ENCODE data around the gene EFHC1. TPM values are rescaled to one million over a fixed set of nuclear protein-coding genes. Genes with fewer than 3 reads are reported as not detected.

Gene EFHC1
- total RNA-seq, 1 donor: 30.3 TPM

DNA sequence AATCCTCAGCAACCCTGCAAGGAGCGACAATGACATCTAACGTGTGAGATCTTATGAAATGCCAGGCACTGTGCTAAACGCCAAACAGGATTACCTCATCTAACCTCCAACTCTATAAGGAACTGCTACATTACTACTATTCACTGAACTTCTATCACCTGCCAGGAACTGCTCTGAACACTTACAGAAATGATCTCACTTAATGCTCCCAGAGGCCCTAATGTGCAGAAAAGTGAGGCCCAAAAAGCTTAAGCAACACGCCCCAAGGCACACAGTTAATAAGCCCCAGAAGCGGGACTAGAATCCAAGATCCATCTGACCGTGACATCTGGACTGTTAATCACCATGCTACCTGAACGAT, 128.2 kb downstream of the EFHC1 start:
- no peak for DNase-seq (ENCODE audit: low read depth)
- TF ChIP-seq, protein P1, sequence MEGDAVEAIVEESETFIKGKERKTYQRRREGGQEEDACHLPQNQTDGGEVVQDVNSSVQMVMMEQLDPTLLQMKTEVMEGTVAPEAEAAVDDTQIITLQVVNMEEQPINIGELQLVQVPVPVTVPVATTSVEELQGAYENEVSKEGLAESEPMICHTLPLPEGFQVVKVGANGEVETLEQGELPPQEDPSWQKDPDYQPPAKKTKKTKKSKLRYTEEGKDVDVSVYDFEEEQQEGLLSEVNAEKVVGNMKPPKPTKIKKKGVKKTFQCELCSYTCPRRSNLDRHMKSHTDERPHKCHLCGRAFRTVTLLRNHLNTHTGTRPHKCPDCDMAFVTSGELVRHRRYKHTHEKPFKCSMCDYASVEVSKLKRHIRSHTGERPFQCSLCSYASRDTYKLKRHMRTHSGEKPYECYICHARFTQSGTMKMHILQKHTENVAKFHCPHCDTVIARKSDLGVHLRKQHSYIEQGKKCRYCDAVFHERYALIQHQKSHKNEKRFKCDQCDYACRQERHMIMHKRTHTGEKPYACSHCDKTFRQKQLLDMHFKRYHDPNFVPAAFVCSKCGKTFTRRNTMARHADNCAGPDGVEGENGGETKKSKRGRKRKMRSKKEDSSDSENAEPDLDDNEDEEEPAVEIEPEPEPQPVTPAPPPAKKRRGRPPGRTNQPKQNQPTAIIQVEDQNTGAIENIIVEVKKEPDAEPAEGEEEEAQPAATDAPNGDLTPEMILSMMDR (IDR thresholded peaks at IDR 0.05; ENCODE audit: insufficient read depth, low read length): no peak
- H3K4me3 ChIP-seq (ENCODE audit: low read depth, low read length): no peak overlapping the region

DNA sequence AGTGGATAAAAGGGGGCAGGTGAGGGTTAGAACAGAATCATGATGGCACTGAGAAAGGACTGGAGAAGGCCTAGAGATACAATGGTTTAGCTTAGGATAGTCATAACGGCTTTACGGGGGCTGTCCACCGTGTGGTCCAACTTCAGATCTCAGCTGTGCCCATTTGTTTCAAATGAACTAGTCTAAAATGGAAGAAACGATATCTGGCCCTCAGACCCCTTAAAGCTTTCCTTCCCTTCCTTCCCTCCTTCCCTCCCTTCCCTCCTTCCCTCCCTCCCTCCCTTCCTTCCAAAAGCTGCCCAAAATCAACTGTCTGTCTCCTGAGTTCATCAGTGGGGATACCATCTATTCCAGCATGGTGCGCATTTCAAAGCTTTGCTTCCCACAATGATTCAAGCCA, 128.9 kb downstream of the EFHC1 start:
- no peak overlapping the region for H3K4me3 ChIP-seq (ENCODE audit: low read depth, low read length)
- TF ChIP-seq, protein P1 (IDR thresholded peaks at IDR 0.05; ENCODE audit: insufficient read depth, low read length): no peak
- DNase-seq (ENCODE audit: low read depth): no peak

DNA sequence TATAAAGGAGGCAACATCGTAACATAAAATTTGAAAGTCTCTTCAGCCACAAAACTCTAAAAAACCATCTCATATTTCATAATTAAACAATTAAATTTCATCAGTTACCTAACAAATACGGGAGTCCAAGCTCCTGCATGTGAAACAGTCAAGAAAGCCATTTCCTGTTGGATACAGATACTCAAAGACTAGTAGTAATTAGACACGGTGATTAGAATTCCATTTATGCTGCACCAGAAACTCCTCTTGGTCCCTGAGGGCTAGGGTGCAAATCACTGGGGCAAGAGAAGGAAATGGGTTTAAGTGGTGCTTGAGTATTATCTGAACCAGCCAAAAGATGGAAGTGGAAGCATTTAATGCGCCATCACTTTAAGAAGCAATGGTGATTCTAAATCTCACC, 129.3 kb downstream of the EFHC1 start:
- no peak for DNase-seq (ENCODE audit: low read depth)
- H3K4me3 ChIP-seq (ENCODE audit: low read depth, low read length): no peak overlapping the region
- TF ChIP-seq, protein P1 (IDR thresholded peaks at IDR 0.05; ENCODE audit: insufficient read depth, low read length): no peak

DNA sequence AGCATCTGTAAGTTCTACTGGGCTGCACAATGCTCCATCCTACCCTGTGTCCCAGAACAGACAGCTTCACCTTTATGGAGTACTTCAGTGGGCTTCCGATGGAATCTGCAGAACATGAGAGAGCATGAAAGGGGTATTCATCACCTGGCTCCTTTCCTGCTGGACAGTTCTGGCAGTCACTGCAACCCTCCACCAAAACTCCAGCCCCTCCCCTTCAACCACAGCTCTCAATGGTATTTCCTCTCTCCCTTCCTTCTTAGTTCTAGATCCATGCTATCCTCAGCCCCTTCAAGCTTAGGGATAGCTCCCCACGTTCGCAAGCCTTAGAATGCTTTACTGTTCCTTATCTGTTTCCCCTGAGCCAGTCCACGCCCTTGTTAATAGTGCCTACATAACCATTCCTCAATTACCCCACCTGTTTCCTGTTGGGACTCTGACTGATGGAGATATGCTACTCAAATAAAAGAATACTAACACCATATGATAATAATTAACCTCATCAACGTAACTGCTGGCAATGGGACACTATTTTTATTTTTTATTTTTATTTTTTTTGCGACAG, 130.0 kb downstream of the EFHC1 start:
- no peak overlapping the region for H3K4me3 ChIP-seq (ENCODE audit: low read depth, low read length)
- DNase-seq (ENCODE audit: low read depth): no peak
- TF ChIP-seq, protein P1 (IDR thresholded peaks at IDR 0.05; ENCODE audit: insufficient read depth, low read length): no peak

DNA sequence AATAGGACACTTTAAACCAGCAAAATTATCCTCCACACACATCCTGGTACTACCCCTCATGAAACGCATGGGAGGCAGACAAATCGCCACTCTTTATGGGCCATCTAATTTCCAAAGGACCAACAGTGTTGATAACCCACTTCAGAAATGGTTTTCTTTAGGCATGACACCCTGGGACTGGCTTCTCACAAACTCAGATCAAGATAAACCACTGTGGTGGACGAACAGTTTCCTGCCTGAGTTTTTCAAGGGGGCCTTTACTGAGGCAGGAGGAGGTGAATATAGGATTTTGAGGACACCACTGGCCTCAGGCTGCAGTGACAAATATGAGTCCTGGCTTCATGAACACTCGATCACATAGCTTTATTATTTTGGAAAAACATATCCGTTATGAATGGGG, 130.7 kb downstream of the EFHC1 start:
- H3K4me3 ChIP-seq (ENCODE audit: low read depth, low read length): no peak overlapping the region
- TF ChIP-seq, protein P1 (IDR thresholded peaks at IDR 0.05; ENCODE audit: insufficient read depth, low read length): no peak
- DNase-seq (ENCODE audit: low read depth): no peak

DNA sequence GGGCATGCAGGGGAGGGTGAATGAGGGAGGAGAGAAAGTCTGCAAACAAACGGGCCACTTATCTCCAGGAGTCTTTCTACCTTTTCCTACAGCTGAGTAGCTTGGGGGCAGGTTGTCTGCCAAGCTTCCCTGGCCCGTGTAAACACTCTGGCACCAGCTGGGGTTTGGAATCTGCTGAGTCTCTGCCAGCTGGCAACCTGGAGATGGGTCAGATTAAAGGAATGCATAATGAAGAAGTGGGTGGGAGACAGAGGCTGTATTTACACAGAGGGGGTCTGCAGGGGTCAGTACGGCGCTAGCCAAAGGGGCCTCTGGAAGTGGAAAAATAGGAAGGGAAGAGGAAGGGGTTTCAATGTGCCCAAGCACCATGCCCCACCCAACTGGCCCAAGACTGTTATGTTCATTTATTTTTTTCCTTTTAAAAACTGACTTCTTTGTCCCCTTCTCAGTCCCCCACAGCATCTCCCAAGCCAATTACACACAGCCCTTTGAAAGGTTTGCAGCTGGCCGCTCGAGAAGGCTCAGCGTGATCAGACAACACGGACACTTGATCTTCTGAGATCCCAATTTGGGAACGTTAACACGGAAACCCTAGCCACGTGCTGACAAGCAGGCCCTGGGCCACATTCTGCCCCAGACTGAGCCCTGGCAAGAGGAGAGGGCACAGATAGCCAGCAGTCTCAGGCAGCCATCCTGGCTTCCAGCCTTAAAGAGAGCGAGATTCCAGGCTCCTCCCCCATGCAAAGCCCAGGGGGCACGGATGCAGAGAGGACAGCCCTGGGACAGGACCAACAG, 131.5 kb downstream of the EFHC1 start:
- DNase-seq (ENCODE audit: low read depth): peak; percentile 94
- TF ChIP-seq, protein P1 (IDR thresholded peaks at IDR 0.05; ENCODE audit: insufficient read depth, low read length): no peak
- no peak overlapping the region for H3K4me3 ChIP-seq (ENCODE audit: low read depth, low read length)

All from fibroblast of the aortic adventitia (primary cell).